SK-N-SH (cell line): ENCODE data around the gene SMIM28. TPM values are rescaled to one million over a fixed set of nuclear protein-coding genes. Genes with fewer than 3 reads are reported as not detected.

Source experiments
- CTCF ChIA-PET: fragments of 300-600, 350-600 bp; formaldehyde crosslinking; extraction: SDS; loops from one replicate; lab custom pipeline; 2021; lab: Yijun Ruan, JAX
- POLR2A ChIA-PET: fragments of 350-600 bp; sonication (Branson Sonifier 250); formaldehyde crosslinking; extraction: SDS; loops from one replicate; lab custom pipeline; 2020; ENCODE audit warnings: antibody characterized with exemption, inconsistent platforms; lab: Yijun Ruan, JAX
- DNase-seq: peaks from one replicate; pipeline ENCODE4 v3.0.0; 2012
- H2AFZ ChIP-seq: fragments of 200-600 bp; sonication (generic); 2 replicates; pipeline ENCODE4 v1.8.1; 2016; ENCODE audit warnings: antibody characterized with exemption, mild to moderate bottlenecking, low read depth
- H3F3A ChIP-seq: fragments of 200-600 bp; sonication (generic); replicated peaks from 2 replicates; pipeline ENCODE3; 2016; ENCODE audit warnings: antibody characterized with exemption, mild to moderate bottlenecking; ENCODE audit not compliant: insufficient read depth
- H3K27ac ChIP-seq, 2 experiments: fragments of 200-500 bp in 1 of 2; fragments of 200-600 bp in 1 of 2; sonication (Bioruptor generic) in 1 of 2; sonication (generic), shearing (Covaris generic) in 1 of 2; 2 replicates each; pipeline versions ENCODE4 v1.5.1 to v1.6.1; 2014 to 2016; ENCODE audit warnings: low read depth in 2 of 2, inconsistent platforms in 1 of 2, low read length in 1 of 2, mild to moderate bottlenecking in 1 of 2, mixed read lengths in 1 of 2
- H3K27me3 ChIP-seq: fragments of 200-600 bp; sonication (generic), shearing (Covaris generic); 2 replicates; pipeline ENCODE4 v1.6.1; 2016; ENCODE audit warnings: mixed run types; ENCODE audit not compliant: insufficient read depth
- H3K36me3 ChIP-seq, 2 experiments: fragments of 200-500 bp in 1 of 2; fragments of 200-600 bp in 1 of 2; sonication (Bioruptor generic) in 1 of 2; sonication (generic) in 1 of 2; replicated peaks in 1 of 2; 2 replicates each; pipeline versions ENCODE3 to v1.5.1; 2014 to 2016; ENCODE audit warnings: low read length in 1 of 2, mild to moderate bottlenecking in 1 of 2; ENCODE audit not compliant: insufficient read depth in 2 of 2, control insufficient read depth in 1 of 2
- H3K4me1 ChIP-seq, 2 experiments: fragments of 200-500 bp in 1 of 2; fragments of 200-600 bp in 1 of 2; sonication (Bioruptor generic) in 1 of 2; sonication (generic), shearing (Covaris generic) in 1 of 2; 2 replicates each; pipeline versions ENCODE4 v1.5.1 to v1.6.1; 2014 to 2016; ENCODE audit warnings: low read depth in 1 of 2, low read length in 1 of 2, mixed run types in 1 of 2; ENCODE audit not compliant: insufficient read depth in 2 of 2, control insufficient read depth in 1 of 2
- H3K4me2 ChIP-seq: fragments of 200-600 bp; sonication (generic), shearing (Covaris generic); 2 replicates; pipeline ENCODE4 v1.6.1; 2017; ENCODE audit warnings: mixed run types
- H3K4me3 ChIP-seq, 2 experiments: fragments of 200-500 bp in 1 of 2; fragments of 200-600 bp in 1 of 2; sonication (Bioruptor generic) in 1 of 2; sonication (generic), shearing (Covaris generic) in 1 of 2; 2 replicates each; pipeline versions ENCODE4 v1.5.1 to v1.8.1; 2014 to 2016; ENCODE audit warnings: low read depth in 2 of 2, inconsistent platforms in 1 of 2, low read length in 1 of 2, mild to moderate bottlenecking in 1 of 2, mixed read lengths in 1 of 2, moderate library complexity in 1 of 2
- H3K79me2 ChIP-seq: fragments of 200-600 bp; sonication (generic); 2 replicates; pipeline ENCODE4 v1.8.1; 2017; ENCODE audit warnings: mild to moderate bottlenecking; ENCODE audit not compliant: insufficient read depth
- H3K9ac ChIP-seq: fragments of 200-600 bp; sonication (generic); 2 replicates; pipeline ENCODE4 v1.6.1; 2017; ENCODE audit warnings: mixed run types
- H3K9me2 ChIP-seq: fragments of 200-600 bp; sonication (generic); 2 replicates; pipeline ENCODE4 v1.6.1; 2017; ENCODE audit warnings: mixed run types
- H3K9me3 ChIP-seq: fragments of 200-600 bp; sonication (generic); 2 replicates; pipeline ENCODE4 v1.6.1; 2017; ENCODE audit warnings: mixed run types, mild to moderate bottlenecking, moderate library complexity
- H4K20me1 ChIP-seq: fragments of 200-600 bp; sonication (generic); 2 replicates; pipeline ENCODE4 v1.6.1; 2017; ENCODE audit warnings: mild to moderate bottlenecking, mixed run types; ENCODE audit not compliant: insufficient read depth
- FOXJ3 ChIP-seq: sonication (generic); formaldehyde crosslinking; IDR thresholded peaks from 2 replicates; pipeline ENCODE4 v1.5.1; 2020; ENCODE audit warnings: mild to moderate bottlenecking, missing genetic modification reagents
- MEF2A ChIP-seq: IDR thresholded peaks from 2 replicates; pipeline ENCODE4 v1.4.0; 2012; ENCODE audit warnings: low read depth, borderline replicate concordance
- NFIC ChIP-seq: IDR thresholded peaks from 2 replicates; pipeline ENCODE4 v1.4.0; 2012; ENCODE audit warnings: borderline replicate concordance
- REST ChIP-seq: IDR thresholded peaks from 2 replicates; pipeline ENCODE4 v1.6.1; 2012; ENCODE audit warnings: mild to moderate bottlenecking, low read depth, low read length, moderate library complexity
- TAF1 ChIP-seq: IDR thresholded peaks from 2 replicates; pipeline ENCODE4 v1.6.1; 2012; ENCODE audit warnings: low read depth, mild to moderate bottlenecking, low read length, moderate library complexity, borderline replicate concordance
- ZBTB33 ChIP-seq: IDR thresholded peaks from 2 replicates; pipeline ENCODE4 v1.4.0; 2012; ENCODE audit warnings: low read depth, borderline replicate concordance
- WGBS: methylation state at CpG from one replicate; pipeline ENCODE4 v1.1.6; 2017; ENCODE audit warnings: low lambda C conversion rate; 5-methylcytosine and 5-hydroxymethylcytosine counted together
- polyA plus RNA-seq, 3 experiments: library from polyadenylated mRNA; depleted of rRNA; stranded (reverse); fragments of >200 nt; gene quantifications; 2 replicates each; pipeline ENCODE4 v1.2.3, GENCODE V29; 2012
- TF ChIP-seq, protein P1 (sequence below): IDR thresholded peaks from 2 replicates; pipeline ENCODE4; 2012

Gene SMIM28
- polyA plus RNA-seq (2012; rRNA removed), result not detected in 2 replicates
- not detected in 2 replicates for polyA plus RNA-seq (2012; cell fraction: cytosol; rRNA removed)
- polyA plus RNA-seq (2012; cell fraction: nucleus; rRNA removed), result not detected in 2 replicates

DNA sequence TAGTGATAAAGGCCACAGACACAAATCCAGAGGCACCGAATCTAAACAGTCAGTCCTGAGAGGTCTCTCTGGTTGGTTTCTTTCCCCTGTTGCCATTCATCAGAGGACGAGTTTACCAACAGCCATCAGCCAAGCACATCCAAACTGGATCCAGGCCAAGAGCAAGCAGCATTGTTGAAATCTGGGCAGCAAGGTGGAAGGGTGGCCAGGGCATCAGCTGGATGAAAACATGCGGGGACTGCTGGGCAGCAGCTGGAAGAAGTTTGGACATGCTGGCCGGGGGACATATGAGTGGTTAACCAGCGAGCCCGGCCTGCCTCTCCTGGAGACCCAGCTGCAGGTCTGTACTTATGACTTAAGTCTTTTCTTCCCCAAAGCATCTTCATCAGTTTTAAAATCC, at the start of gene SMIM28:
Gene SMIM28 (plus strand): TSS at position 62 of the 400 bp plus-strand sequence. CDS start 168 bp downstream, at position 230.
- Histone ChIP-seq H2AFZ (no peak within 1 kb of the TSS), H3K4me2 (no peak within 1 kb of the TSS), H3K4me1 (peaks cover 0 to 3% of the 10 kb centered on the region in 2 experiments; a peak in 1 of 4 replicates), H4K20me1 (no peaks in the 10 kb centered on the region), H3K9ac (no peak within 1 kb of the TSS), H3K9me2 (no peaks in the 10 kb centered on the region)
- 48% methylated on average over 4 of the region's 6 CpGs for WGBS
- CTCF ChIA-PET, result no interaction called here
- TF ChIP-seq ZBTB33 (no peak), REST (no peak)
- TF ChIP-seq, all 33 proteins: peak for 0
- Histone ChIP-seq H3K4me3 (no peak within 1 kb of the TSS), H3K9me3 (no peaks in the 10 kb centered on the region), H3K27me3 (no peaks in the 10 kb centered on the region), H3K27ac (no peak within 1 kb of the TSS; a peak in 1 of 4 replicates), H3K36me3 (no peaks in the 10 kb centered on the region), H3K79me2 (no peaks in the 10 kb centered on the region), H3F3A (no peaks in the 10 kb centered on the region)
- POLR2A ChIA-PET, result no interaction called here
- DNase-seq, result no peak

GRCh38 chr6:138328210-138328609, 49.5 kb upstream of the SMIM28 start:
- no peaks in the 10 kb centered on the region for H3K9me3 ChIP-seq
- H3K79me2 ChIP-seq, result no peaks in the 10 kb centered on the region
- DNase-seq, result no peak
- no peak overlapping the region for H3K4me3 ChIP-seq
- no peaks in the 10 kb centered on the region for H3K36me3 ChIP-seq
- no peak for TF ChIP-seq FOXJ3 (CRISPR knock-in tag)
- TF ChIP-seq TAF1, result no peak
- TF ChIP-seq, protein P1, sequence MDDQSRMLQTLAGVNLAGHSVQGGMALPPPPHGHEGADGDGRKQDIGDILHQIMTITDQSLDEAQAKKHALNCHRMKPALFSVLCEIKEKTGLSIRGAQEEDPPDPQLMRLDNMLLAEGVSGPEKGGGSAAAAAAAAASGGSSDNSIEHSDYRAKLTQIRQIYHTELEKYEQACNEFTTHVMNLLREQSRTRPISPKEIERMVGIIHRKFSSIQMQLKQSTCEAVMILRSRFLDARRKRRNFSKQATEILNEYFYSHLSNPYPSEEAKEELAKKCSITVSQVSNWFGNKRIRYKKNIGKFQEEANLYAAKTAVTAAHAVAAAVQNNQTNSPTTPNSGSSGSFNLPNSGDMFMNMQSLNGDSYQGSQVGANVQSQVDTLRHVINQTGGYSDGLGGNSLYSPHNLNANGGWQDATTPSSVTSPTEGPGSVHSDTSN, result no peak
- TF ChIP-seq MEF2A, result no peak
- no peak for TF ChIP-seq NFIC
- TF ChIP-seq, all 33 proteins: peak for 0
- H3K27me3 ChIP-seq, result no peaks in the 10 kb centered on the region
- ChIA-PET CTCF (no interaction called here), POLR2A (no interaction called here)
- no peak overlapping the region for H2AFZ ChIP-seq
- no peaks in the 10 kb centered on the region for H3K4me1 ChIP-seq
- H3K27ac ChIP-seq, result no peak overlapping the region
- no peak overlapping the region for H3K4me2 ChIP-seq
- H3K9me2 ChIP-seq, result no peaks in the 10 kb centered on the region
- no peaks in the 10 kb centered on the region for H4K20me1 ChIP-seq
- 16% methylated on average over 3 of the region's 3 CpGs for WGBS
- H3K9ac ChIP-seq, result no peak overlapping the region
- H3F3A ChIP-seq, result no peaks in the 10 kb centered on the region
